A549 (cell line): ENCODE results near the gene ABHD2. TPM values are rescaled to one million over a fixed set of nuclear protein-coding genes. Genes with fewer than 3 reads are reported as not detected.
"Not testable (repeated sequence)": the region's sequence is repeated elsewhere in the genome, so short reads cannot be mapped to it uniquely, and the experiment has no call there.

Source experiments
- ATAC-seq, 2 experiments: fragments of 200-7000 bp in 1 of 2; fragments of >200 bp in 1 of 2; cut with Nextera tagmentation in 1 of 2; cut with Tn5 transposase in 1 of 2; 3 replicates each; pipeline versions ENCODE4 v1.8.0 to v1.9.1; 2018 to 2020; ENCODE audit warnings: mild to moderate bottlenecking in 1 of 2, moderate library complexity in 1 of 2
- CTCF ChIA-PET: fragments of 300-600 bp; sonication (Branson Sonifier 250); formaldehyde crosslinking; extraction: SDS; loops from one replicate; lab custom pipeline; 2021; ENCODE audit warnings: antibody characterized with exemption, inconsistent platforms; lab: Yijun Ruan, JAX
- POLR2A ChIA-PET: fragments of 350-600 bp; formaldehyde crosslinking; extraction: SDS; loops from one replicate; lab custom pipeline; 2021; ENCODE audit warnings: antibody characterized with exemption, inconsistent platforms; lab: Yijun Ruan, JAX
- DNase-seq, 2 experiments: peaks; one replicate each; pipeline versions ENCODE4 v3.0.0 to v3.0.0-alpha.2; 2011 to 2016; ENCODE audit warnings: low read depth in 1 of 2, low spot score in 1 of 2
- FAIRE-seq: peaks from 2 replicates; lab custom pipeline; 2011; peaks lifted over from hg19 to GRCh38; lab: Jason Lieb, UNC
- H3K27ac ChIP-seq, 2 experiments: fragments of >200 bp; sonication (Bioruptor Twin); formaldehyde crosslinking; 3 replicates each; pipeline ENCODE4 v1.5.1; 2016 to 2017
- H3K4me1 ChIP-seq: fragments of >200 bp; sonication (Bioruptor Twin); formaldehyde crosslinking; 3 replicates; pipeline ENCODE4 v1.6.1; 2016
- H3K4me2 ChIP-seq: fragments of >200 bp; sonication (Bioruptor Twin); formaldehyde crosslinking; 3 replicates; pipeline ENCODE4 v1.6.1; 2016
- H3K4me3 ChIP-seq: fragments of >200 bp; sonication (Bioruptor Twin); formaldehyde crosslinking; 3 replicates; pipeline ENCODE4 v1.5.1; 2016
- H3K9me3 ChIP-seq: fragments of >200 bp; sonication (Bioruptor Twin); formaldehyde crosslinking; 3 replicates; pipeline ENCODE4 v1.6.1; 2016
- BCL3 ChIP-seq: fragments of >200 bp; sonication (Bioruptor Twin); formaldehyde crosslinking; IDR thresholded peaks from 3 replicates; pipeline ENCODE4 v1.6.1; 2016
- BHLHE40 ChIP-seq: IDR thresholded peaks from 2 replicates; pipeline ENCODE4 v1.6.1; 2012; ENCODE audit warnings: low read depth, low read length, inconsistent platforms
- CHD2 ChIP-seq: fragments of 150-350 bp; IDR thresholded peaks from 2 replicates; pipeline ENCODE4 v1.6.1; 2014; ENCODE audit warnings: low read length; ENCODE audit not compliant: partially characterized antibody
- EHF ChIP-seq: fragments of 250-450 bp; sonication (Bioruptor Pico); IDR thresholded peaks from 2 replicates; pipeline ENCODE4 v1.5.0; 2020; ENCODE audit warnings: mild to moderate bottlenecking
- MAFK ChIP-seq: fragments of 450-650 bp; IDR thresholded peaks from 2 replicates; pipeline ENCODE4 v1.6.1; 2014; ENCODE audit not compliant: partially characterized antibody
- MAZ ChIP-seq: fragments of 150-350 bp; IDR thresholded peaks from 2 replicates; pipeline ENCODE4 v1.6.1; 2014; ENCODE audit warnings: antibody characterized with exemption, low read depth, low read length, borderline replicate concordance
- RFX5 ChIP-seq: fragments of 450-650 bp; IDR thresholded peaks from 2 replicates; pipeline ENCODE4 v1.7.1; 2014; ENCODE audit warnings: antibody characterized with exemption, mild to moderate bottlenecking, moderate library complexity
- TFCP2L1 ChIP-seq: fragments of 250-450 bp; sonication (Bioruptor Pico); IDR thresholded peaks from 2 replicates; pipeline ENCODE4 v1.5.0; 2021; ENCODE audit warnings: mild to moderate bottlenecking
- WGBS: methylation state at CpG from one replicate; pipeline ENCODE4 v1.1.6; 2017; ENCODE audit errors: missing lambda C conversion rate; 5-methylcytosine and 5-hydroxymethylcytosine counted together
- polyA plus RNA-seq, 4 experiments: library from polyadenylated mRNA; depleted of rRNA in 3 of 4; stranded (reverse); fragments of >200 nt; fragmentation: RNase III in 1 of 4; extraction: RNeasy Plus Mini Kit Qiagen cat#74134 plus additional on column Dnase treatment in 1 of 4; gene quantifications; 2 replicates in 3 of 4; 3 replicates in 1 of 4; pipeline ENCODE4 v1.2.3, GENCODE V29; 2011 to 2017
- small RNA-seq, 6 experiments: library from RNA; depleted of rRNA; stranded (forward); fragments of <200 nt; gene quantifications; one replicate each; pipeline ENCODE3, GENCODE V24; 2012

The ABHD2 gene
- polyA plus RNA-seq, 2 of the 4 experiments (the other 2 are of a cell fraction): 36.2 to 63.3 TPM

DNA sequence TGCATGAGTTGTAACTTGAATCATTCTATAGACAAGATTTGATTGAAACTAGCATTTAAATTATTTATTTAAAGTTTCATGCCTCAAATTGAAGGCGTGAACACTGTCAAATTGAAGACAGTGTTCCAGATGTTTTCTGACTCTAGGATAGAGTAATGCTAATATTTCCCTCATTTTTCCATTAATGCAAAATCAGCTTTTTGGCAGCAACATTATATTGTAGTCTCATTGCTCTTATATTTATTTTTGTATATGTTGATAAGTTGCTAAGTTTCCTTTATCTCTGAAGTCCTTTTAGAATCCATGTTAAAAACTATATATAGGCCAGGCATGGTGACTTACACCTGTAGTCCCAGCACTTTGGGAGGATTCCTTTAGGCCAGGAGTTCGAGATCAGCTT, 160.3 kb downstream of the ABHD2 start:
- no peak overlapping the region for H3K27ac ChIP-seq
- H3K4me2 ChIP-seq: no peak overlapping the region
- DNase-seq: no peak
- TF ChIP-seq BCL3 (no peak), BHLHE40 (no peak), MAFK (peak; percentile 55), TFCP2L1 (no peak), CHD2 (no peak), EHF (CRISPR knock-in tag) (no peak), RFX5 (no peak), MAZ (no peak)
- POLR2A ChIA-PET: no interaction called here
- WGBS: 92% methylated on average over 2 of the region's 2 CpGs
- 0 out of 3 replicates have a peak, but pooled peaks cover 4% of the 10 kb centered on the region for H3K9me3 ChIP-seq
- no peak overlapping the region for H3K4me3 ChIP-seq
- CTCF ChIA-PET: interaction anchor here (0.6 to 1.4 kb wide), 5 partner anchors 12 to 191 kb away, joined by 3 to 4 read pairs (median 3); no protein-coding TSS in a partner anchor
- H3K4me1 ChIP-seq: peaks cover 28% of the 10 kb centered on the region; the same call in 2 of the 3 replicates
- FAIRE-seq: no peak
- no peak for ATAC-seq

DNA sequence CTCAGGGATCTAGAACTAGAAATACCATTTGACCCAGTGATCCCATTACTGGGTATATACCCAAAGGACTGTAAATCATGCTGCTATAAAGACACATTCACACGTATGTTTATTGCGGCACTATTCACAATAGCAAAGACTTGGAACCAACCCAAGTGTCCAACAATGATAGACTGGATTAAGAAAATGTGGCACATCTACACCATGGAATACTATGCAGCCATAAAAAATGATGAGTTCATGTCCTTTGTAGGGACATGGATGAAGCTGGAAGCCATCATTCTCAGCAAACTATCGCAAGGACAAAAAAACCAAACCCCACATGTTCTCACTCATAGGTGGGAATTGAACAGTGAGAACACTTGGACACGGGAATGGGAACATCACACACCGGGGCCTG, 161.9 kb downstream of the ABHD2 start:
- H3K9me3 ChIP-seq, DNase-seq, ATAC-seq, H3K4me2 ChIP-seq, H3K4me3 ChIP-seq, FAIRE-seq, POLR2A ChIA-PET, H3K27ac ChIP-seq: not testable (repeated sequence)
- CTCF ChIA-PET: interaction anchor here (1.3 kb wide), 2 partner anchors 43 to 70 kb away, joined by 3 to 5 read pairs; no protein-coding TSS in a partner anchor
- H3K4me1 ChIP-seq: peaks cover 23% of the 10 kb centered on the region; the same call in 2 of the 3 replicates
- 94% methylated on average over 5 of the region's 5 CpGs for WGBS

Small RNA genes lying within 50 kb of the gene (small RNA-seq; reads per million reads assigned to genes)
- gene RNU7-195P: 0 reads per million in 6 experiments

Other genes starting within 250 kb of the ABHD2 start
- 7.5 and 8.5 TPM in 2 replicates for gene HAPLN3, start 192.9 kb upstream of the ABHD2 start, polyA plus RNA-seq (2011; rRNA removed)
- 39.7 to 54.3 TPM (median 45.3 TPM) in 3 replicates for gene HAPLN3, start 192.9 kb upstream of the ABHD2 start, polyA plus RNA-seq (2017; fragmentation: RNase III; extraction: RNeasy Plus Mini Kit Qiagen cat#74134 plus additional on column Dnase treatment)
- gene MFGE8, start 175.1 kb upstream of the ABHD2 start, polyA plus RNA-seq (2011; rRNA removed): 206 and 213 TPM in 2 replicates
- 403 to 506 TPM (median 446 TPM) in 3 replicates for gene MFGE8, start 175.1 kb upstream of the ABHD2 start, polyA plus RNA-seq (2017; fragmentation: RNase III; extraction: RNeasy Plus Mini Kit Qiagen cat#74134 plus additional on column Dnase treatment)
- not detected in 2 replicates for gene RLBP1, start 133.1 kb downstream of the ABHD2 start, polyA plus RNA-seq (2011; rRNA removed)
- not detected in 3 replicates for gene RLBP1, start 133.1 kb downstream of the ABHD2 start, polyA plus RNA-seq (2017; fragmentation: RNase III; extraction: RNeasy Plus Mini Kit Qiagen cat#74134 plus additional on column Dnase treatment)
- gene FANCI, start 155.5 kb downstream of the ABHD2 start, polyA plus RNA-seq (2011; rRNA removed): 97.3 and 123 TPM in 2 replicates
- 96.1 to 101 TPM (median 96.6 TPM) in 3 replicates for gene FANCI, start 155.5 kb downstream of the ABHD2 start, polyA plus RNA-seq (2017; fragmentation: RNase III; extraction: RNeasy Plus Mini Kit Qiagen cat#74134 plus additional on column Dnase treatment)
- gene POLG, start 246.4 kb downstream of the ABHD2 start, polyA plus RNA-seq (2011; rRNA removed): 24.1 and 34.0 TPM in 2 replicates
- gene POLG, start 246.4 kb downstream of the ABHD2 start, polyA plus RNA-seq (2017; fragmentation: RNase III; extraction: RNeasy Plus Mini Kit Qiagen cat#74134 plus additional on column Dnase treatment): 47.8 to 50.2 TPM (median 50.0 TPM) in 3 replicates